ENCODE results near the gene TTC7B.

Gene TTC7B

GRCh38 chr14:90483571-90483974 lies 332.7 kb downstream of the TTC7B start:
- H3K4me2 ChIP-seq, result no peak overlapping the region
- no peaks in the 10 kb centered on the region for H3K4me1 ChIP-seq (ENCODE audit: low read depth, poor library complexity, severe bottlenecking)
- H3K9ac ChIP-seq, result no peak overlapping the region
- TF ChIP-seq, protein P1, sequence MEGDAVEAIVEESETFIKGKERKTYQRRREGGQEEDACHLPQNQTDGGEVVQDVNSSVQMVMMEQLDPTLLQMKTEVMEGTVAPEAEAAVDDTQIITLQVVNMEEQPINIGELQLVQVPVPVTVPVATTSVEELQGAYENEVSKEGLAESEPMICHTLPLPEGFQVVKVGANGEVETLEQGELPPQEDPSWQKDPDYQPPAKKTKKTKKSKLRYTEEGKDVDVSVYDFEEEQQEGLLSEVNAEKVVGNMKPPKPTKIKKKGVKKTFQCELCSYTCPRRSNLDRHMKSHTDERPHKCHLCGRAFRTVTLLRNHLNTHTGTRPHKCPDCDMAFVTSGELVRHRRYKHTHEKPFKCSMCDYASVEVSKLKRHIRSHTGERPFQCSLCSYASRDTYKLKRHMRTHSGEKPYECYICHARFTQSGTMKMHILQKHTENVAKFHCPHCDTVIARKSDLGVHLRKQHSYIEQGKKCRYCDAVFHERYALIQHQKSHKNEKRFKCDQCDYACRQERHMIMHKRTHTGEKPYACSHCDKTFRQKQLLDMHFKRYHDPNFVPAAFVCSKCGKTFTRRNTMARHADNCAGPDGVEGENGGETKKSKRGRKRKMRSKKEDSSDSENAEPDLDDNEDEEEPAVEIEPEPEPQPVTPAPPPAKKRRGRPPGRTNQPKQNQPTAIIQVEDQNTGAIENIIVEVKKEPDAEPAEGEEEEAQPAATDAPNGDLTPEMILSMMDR (conservative IDR thresholded peaks at IDR 0.05; ENCODE audit: low read depth, low read length), result no peak
- no peaks in the 10 kb centered on the region for H3K36me3 ChIP-seq (ENCODE audit: insufficient read depth)
- H3K4me3 ChIP-seq (IDR thresholded peaks at IDR 0.05; ENCODE audit: insufficient read depth, low read depth, low read length), result no peak overlapping the region
- H3K27ac ChIP-seq, result no peak overlapping the region
- H4K20me1 ChIP-seq (ENCODE audit: insufficient read depth), result no peaks in the 10 kb centered on the region
- H3K27me3 ChIP-seq (ENCODE audit: insufficient read depth, low read depth), result no peaks in the 10 kb centered on the region
- H2AFZ ChIP-seq (ENCODE audit: low read depth), result no peak overlapping the region
- H3K79me2 ChIP-seq (ENCODE audit: insufficient read depth, low read depth), result no peaks in the 10 kb centered on the region

DNA sequence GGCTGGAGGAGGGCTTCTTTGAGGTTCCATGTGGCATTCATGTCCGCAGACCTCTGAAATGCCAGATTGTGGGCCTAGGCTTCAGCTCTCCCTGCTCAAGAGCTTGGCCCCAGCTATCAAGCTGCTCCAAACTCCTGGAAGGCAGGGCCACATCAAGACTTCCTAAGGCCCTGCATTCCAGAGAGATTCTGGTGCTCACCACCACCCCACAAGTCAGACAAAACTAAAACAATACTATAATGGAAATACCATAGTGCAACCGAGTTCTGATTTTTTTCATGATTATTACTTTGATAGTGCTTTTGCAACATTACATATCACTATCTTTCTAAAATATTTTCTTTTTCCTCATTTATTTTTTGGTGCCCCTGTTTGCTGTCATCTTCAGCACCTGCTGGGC lies 333.1 kb downstream of the TTC7B start:
- Histone ChIP-seq H2AFZ (ENCODE audit: low read depth) (no peak overlapping the region), H3K4me2 (no peak overlapping the region), H3K4me3 (IDR thresholded peaks at IDR 0.05; ENCODE audit: insufficient read depth, low read depth, low read length) (no peak overlapping the region), H3K27me3 (ENCODE audit: insufficient read depth, low read depth) (no peaks in the 10 kb centered on the region), H3K27ac (no peak overlapping the region), H3K4me1 (ENCODE audit: low read depth, poor library complexity, severe bottlenecking) (no peaks in the 10 kb centered on the region), H3K9ac (no peak overlapping the region), H3K36me3 (ENCODE audit: insufficient read depth) (no peaks in the 10 kb centered on the region), H3K79me2 (ENCODE audit: insufficient read depth, low read depth) (no peaks in the 10 kb centered on the region), H4K20me1 (ENCODE audit: insufficient read depth) (no peaks in the 10 kb centered on the region)
- TF ChIP-seq, protein P1 (conservative IDR thresholded peaks at IDR 0.05; ENCODE audit: low read depth, low read length), result no peak

GRCh38 chr14:90475298-90475697 lies 340.9 kb downstream of the TTC7B start:
- Histone ChIP-seq H3K27me3 (ENCODE audit: insufficient read depth, low read depth) (no peaks in the 10 kb centered on the region), H3K9ac (no peak overlapping the region), H3K36me3 (ENCODE audit: insufficient read depth) (no peaks in the 10 kb centered on the region), H3K79me2 (ENCODE audit: insufficient read depth, low read depth) (no peaks in the 10 kb centered on the region), H3K4me1 (ENCODE audit: low read depth, poor library complexity, severe bottlenecking) (no peaks in the 10 kb centered on the region), H3K4me2 (no peak overlapping the region), H3K27ac (no peak overlapping the region), H2AFZ (ENCODE audit: low read depth) (no peak overlapping the region), H4K20me1 (ENCODE audit: insufficient read depth) (no peaks in the 10 kb centered on the region), H3K4me3 (IDR thresholded peaks at IDR 0.05; ENCODE audit: insufficient read depth, low read depth, low read length) (no peak overlapping the region)
- TF ChIP-seq, protein P1 (conservative IDR thresholded peaks at IDR 0.05; ENCODE audit: low read depth, low read length), result no peak

All from KMS-11 (cell line).